CD1c-positive myeloid dendritic cell (primary cell): ENCODE measurements around the gene TXNRD2.
"Not testable (repeated sequence)": the region's sequence is repeated elsewhere in the genome, so short reads cannot be mapped to it uniquely, and the experiment has no call there.

Source experiments
- DNase-seq: peaks from one replicate; pipeline ENCODE4 v3.0.0-alpha.2; 2016; ENCODE audit errors: extremely low spot score

The TXNRD2 gene

GRCh38 chr22:19890502-19891316, 50.9 kb downstream of the TXNRD2 start:
- DNase-seq = no peak

GRCh38 chr22:19889951-19890350, 51.7 kb downstream of the TXNRD2 start:
- DNase-seq = no peak

GRCh38 chr22:19888131-19888746, 53.4 kb downstream of the TXNRD2 start:
- DNase-seq = no peak

GRCh38 chr22:19887256-19887985, 54.2 kb downstream of the TXNRD2 start:
- DNase-seq = no peak

- peak; percentile 93 for DNase-seq
Measured at GRCh38 chr22:19886605-19887255, 54.9 kb downstream of the TXNRD2 start.

GRCh38 chr22:19885841-19886592, 55.6 kb downstream of the TXNRD2 start:
- no peak for DNase-seq

DNA sequence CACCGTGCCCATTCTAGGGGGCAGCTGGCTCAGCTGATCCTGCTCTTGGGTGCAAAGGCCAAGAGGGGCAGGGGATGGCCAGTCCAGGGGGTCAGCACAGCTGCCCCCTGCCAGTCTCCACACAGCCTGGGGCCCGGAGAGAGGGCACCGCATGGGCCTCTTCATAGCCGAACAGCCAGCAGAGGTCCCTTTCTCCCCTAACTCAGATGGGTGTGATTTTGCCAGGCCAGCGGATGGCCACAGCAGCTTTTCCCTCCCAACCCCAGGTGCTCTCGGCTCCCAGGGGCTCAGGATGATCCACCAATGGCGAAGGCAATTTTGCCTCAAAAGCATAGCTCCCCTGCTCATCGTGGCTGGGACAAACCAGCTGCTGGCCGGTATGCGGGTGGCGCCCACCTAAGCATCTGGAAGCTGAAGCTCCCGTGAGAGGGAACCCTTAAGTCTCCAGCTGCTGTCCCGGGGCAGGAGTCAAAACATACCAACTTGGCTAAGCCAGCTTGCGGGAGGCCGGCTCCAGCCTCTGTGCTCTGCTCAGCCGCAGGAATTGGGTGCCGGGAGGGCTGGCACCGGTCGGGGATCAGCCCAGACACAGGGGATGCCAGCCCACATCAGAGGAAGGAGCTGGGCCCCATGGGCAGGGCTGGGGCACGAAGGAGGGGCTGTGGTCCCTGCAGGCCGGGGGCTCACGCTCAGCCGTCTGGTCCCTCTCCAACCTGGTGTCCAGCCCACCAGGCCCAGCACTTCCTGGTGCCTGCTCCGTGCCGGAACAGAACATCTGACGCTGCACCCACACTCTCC, 56.5 kb downstream of the TXNRD2 start:
- no peak for DNase-seq

GRCh38 chr22:19884161-19884953, 57.3 kb downstream of the TXNRD2 start:
- DNase-seq = no peak

- not testable (repeated sequence) for DNase-seq
Measured at GRCh38 chr22:19883446-19883845, 58.2 kb downstream of the TXNRD2 start.

DNA sequence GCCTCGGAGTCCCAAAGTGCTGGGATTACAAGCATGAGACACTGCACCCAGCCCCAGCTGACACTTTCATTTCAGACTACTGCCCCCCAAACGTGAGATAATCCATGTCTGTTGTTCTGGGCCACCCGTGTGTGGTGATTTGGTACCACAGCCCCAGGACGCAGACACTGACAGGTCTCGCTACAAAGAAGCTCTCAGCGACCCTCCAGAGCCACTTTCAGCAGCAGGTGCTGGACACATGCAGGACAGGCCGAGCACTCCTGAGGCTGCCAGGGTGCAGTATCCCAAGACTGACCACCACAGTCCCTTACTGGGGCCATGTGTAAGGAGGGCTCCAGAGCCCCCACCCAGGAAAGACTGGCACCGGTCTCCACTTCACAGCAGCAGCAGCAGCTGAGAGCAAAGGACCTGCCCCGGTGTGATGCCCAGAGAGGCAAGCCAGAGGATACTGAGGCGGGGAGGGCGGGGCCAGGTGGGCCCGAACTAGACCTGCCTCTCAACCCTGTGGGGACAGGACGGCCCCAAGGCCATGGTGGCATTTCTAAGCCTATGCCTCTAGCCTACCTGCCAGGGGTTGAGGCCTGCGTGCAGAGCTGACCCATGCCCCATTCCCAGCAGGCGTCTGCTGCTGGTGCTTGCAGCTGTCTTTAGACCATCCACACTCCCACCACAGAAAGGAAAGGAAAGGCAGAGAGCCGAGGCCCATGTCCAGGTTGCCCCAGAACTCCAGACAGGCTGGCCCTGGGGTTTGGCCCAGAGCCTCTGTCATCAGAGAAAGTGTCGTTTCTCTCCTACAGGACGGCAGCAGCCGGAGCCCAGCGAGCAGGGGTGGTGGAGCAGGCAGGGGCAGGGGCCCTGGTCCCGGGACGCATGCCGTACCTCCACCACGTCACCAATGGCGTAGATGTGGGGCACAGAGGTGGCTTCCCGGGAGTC, 58.9 kb downstream of the TXNRD2 start:
- DNase-seq = no peak

DNA sequence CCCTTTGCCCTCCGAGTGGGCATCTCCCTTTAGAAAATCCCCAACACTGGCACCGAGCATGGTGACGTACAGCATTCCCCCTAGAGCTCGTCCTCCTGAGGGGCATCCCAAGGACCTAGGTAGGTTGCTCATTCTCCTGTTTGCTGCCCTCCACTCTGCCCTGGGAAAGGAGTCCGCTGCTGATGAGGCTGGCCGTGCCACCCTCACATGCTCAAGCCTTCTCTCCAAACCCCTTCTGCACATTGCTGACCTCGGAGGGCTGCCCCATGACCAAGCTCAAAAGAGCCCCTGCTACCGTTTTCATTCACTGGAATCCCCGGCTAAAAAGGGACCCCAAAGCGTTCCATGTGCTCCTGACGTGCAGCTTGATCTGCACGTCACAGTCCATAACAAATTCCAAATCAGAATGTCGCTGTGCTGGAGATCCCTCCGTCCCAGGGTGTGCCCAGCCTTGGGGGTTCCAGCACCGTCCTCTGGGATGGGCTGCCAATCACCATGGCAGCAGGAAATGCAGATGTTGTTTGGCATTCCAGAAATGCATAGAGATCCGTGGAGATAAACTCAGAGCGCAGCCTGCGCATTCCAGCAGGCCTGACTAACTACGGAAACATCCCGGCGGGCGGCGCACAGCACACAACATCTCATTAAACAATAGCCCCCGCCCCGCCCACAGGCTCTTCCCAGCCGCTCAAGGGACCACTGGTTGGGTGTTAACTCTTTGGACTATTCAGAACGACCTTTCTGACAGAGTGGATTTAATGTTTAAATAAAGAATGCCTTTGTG, 60.6 kb downstream of the TXNRD2 start:
- no peak for DNase-seq

- no peak for DNase-seq
Measured at GRCh38 chr22:19879992-19880785, 61.4 kb downstream of the TXNRD2 start.

DNA sequence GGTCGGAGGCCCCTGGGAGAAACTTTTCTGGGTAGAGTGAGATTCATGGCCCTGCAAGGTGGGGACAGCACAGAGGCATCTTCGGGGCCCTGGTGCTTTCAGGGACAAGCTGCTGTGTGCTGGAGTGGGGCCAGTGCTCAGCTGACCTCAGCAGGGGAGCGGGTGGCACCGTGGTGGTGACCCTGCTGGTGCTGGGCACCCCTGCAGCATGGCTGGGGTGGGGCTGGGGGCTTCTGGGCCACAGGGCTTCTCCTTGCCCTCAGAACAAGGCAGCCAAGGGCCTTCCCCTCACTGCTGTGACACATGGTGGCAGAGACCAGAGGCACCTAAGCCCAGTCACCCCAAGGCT, 62.0 kb downstream of the TXNRD2 start:
- DNase-seq = no peak

GRCh38 chr22:19879246-19879570, 62.4 kb downstream of the TXNRD2 start:
- no peak for DNase-seq

DNA sequence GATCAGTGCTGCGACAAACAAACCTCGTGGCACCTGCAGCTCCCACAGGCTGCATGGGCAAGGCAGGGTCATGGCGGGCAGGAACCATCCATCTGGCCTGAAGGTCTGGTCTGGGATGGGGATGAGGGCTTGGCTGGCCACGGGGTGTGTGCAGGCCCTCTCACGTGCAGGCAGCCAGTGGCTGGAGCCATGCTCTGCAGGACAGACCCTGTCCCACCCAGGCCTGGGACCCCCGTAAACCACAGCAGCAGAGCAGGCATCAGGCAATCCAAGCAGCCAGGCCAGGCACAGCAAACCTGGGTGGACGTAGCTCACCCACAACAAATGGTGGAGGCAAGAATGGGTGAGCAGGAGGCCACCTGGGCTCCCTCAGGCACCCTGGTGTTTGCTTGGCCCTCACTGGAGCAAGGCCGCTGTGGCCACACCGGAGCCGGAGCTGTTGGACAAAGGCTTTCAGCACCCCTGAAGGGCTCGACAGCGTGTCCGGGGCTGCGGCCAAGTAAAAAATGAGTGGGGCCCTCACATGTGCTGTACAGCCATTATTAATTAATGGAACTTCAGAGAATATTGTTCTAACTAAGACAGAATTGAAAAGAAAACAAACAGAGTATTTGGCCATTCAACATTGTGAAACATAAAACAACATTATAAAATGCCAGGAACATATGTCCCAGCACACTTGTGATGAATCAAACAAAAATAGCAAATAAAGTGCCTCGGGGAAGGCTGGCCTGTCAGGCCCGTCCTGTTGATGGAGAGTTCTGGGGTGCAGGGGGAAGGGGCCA, 63.0 kb downstream of the TXNRD2 start:
- no peak for DNase-seq

GRCh38 chr22:19877626-19878339, 63.8 kb downstream of the TXNRD2 start:
- DNase-seq = no peak
